Measurements from ENCODE around the gene NRDC. TPM values are rescaled to one million over a fixed set of nuclear protein-coding genes. Genes with fewer than 3 reads are reported as not detected.

Gene NRDC
- total and polyA plus RNA-seq, 9 of the 15 experiments (the other 6 are each of a cell fraction or from before 2014, with no cell fraction given): 102 to 371 (median 201) TPM

GRCh38 chr1:51878616-51879336 is at the start of gene NRDC (continued):
- TF ChIP-seq VEZF1 (CRISPR knock-in tag; IDR thresholded peaks at IDR 0.05) (peak; percentile 92), NCOA6 (IDR thresholded peaks at IDR 0.05) (no peak), ZKSCAN3 (CRISPR knock-in tag; IDR thresholded peaks at IDR 0.05) (no peak), L3MBTL2 (IDR thresholded peaks at IDR 0.05) (no peak; the same call in 1 of the 2 replicates), SMARCA4 (IDR thresholded peaks at IDR 0.05) (no peak), HINFP (tag; conservative IDR thresholded peaks at IDR 0.05; ENCODE audit: low read depth) (no peak), CAMTA2 (CRISPR knock-in tag; conservative IDR thresholded peaks at IDR 0.05) (no peak), PHTF2 (CRISPR knock-in tag; IDR thresholded peaks at IDR 0.05) (0 out of 2 replicates have a peak, but pooled peaks have one; percentile 26), NFXL1 (CRISPR knock-in tag; IDR thresholded peaks at IDR 0.05) (no peak), TFAM (CRISPR knock-in tag; conservative IDR thresholded peaks at IDR 0.05) (no peak), TBL1XR1 (IDR thresholded peaks at IDR 0.05; ENCODE audit: low read length in 2 of 2) (peak; percentile 27 to 63; a peak in 2 of 4 replicates), SMAD2 (IDR thresholded peaks at IDR 0.05; ENCODE audit: low read depth, low read length) (no peak)
- TF ChIP-seq, protein P1, sequence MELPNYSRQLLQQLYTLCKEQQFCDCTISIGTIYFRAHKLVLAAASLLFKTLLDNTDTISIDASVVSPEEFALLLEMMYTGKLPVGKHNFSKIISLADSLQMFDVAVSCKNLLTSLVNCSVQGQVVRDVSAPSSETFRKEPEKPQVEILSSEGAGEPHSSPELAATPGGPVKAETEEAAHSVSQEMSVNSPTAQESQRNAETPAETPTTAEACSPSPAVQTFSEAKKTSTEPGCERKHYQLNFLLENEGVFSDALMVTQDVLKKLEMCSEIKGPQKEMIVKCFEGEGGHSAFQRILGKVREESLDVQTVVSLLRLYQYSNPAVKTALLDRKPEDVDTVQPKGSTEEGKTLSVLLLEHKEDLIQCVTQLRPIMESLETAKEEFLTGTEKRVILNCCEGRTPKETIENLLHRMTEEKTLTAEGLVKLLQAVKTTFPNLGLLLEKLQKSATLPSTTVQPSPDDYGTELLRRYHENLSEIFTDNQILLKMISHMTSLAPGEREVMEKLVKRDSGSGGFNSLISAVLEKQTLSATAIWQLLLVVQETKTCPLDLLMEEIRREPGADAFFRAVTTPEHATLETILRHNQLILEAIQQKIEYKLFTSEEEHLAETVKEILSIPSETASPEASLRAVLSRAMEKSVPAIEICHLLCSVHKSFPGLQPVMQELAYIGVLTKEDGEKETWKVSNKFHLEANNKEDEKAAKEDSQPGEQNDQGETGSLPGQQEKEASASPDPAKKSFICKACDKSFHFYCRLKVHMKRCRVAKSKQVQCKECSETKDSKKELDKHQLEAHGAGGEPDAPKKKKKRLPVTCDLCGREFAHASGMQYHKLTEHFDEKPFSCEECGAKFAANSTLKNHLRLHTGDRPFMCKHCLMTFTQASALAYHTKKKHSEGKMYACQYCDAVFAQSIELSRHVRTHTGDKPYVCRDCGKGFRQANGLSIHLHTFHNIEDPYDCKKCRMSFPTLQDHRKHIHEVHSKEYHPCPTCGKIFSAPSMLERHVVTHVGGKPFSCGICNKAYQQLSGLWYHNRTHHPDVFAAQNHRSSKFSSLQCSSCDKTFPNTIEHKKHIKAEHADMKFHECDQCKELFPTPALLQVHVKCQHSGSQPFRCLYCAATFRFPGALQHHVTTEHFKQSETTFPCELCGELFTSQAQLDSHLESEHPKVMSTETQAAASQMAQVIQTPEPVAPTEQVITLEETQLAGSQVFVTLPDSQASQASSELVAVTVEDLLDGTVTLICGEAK (IDR thresholded peaks at IDR 0.05): peak; percentile 92
- TF ChIP-seq, protein P1 (CRISPR knock-in tag; IDR thresholded peaks at IDR 0.05): no peak
- TF ChIP-seq, protein P2, sequence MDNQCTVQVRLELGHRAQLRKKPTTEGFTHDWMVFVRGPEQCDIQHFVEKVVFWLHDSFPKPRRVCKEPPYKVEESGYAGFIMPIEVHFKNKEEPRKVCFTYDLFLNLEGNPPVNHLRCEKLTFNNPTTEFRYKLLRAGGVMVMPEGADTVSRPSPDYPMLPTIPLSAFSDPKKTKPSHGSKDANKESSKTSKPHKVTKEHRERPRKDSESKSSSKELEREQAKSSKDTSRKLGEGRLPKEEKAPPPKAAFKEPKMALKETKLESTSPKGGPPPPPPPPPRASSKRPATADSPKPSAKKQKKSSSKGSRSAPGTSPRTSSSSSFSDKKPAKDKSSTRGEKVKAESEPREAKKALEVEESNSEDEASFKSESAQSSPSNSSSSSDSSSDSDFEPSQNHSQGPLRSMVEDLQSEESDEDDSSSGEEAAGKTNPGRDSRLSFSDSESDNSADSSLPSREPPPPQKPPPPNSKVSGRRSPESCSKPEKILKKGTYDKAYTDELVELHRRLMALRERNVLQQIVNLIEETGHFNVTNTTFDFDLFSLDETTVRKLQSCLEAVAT (IDR thresholded peaks at IDR 0.05): peak in 1 of 2 experiments; percentile 91; a peak in 2 of 4 replicates
